Caco-2 (cell line): ENCODE measurements around the gene AASDHPPT. TPM values are rescaled to one million over a fixed set of nuclear protein-coding genes. Genes with fewer than 3 reads are reported as not detected.

Experiments used
- BruUV-seq: library from RNA; stranded (reverse); fragments of 400-500 nt; replicated peaks from 2 replicates; lab custom pipeline; 2021; lab: Mats Ljungman, UMichigan
- CTCF ChIA-PET: fragments of 300-600 bp; sonication (Branson Sonifier 250); formaldehyde crosslinking; loops from one replicate; lab custom pipeline; 2022; ENCODE audit warnings: antibody characterized with exemption; lab: Charles Lee
- POLR2A ChIA-PET: fragments of 300-600 bp; sonication (Branson Sonifier 250); formaldehyde crosslinking; loops from one replicate; lab custom pipeline; 2022; ENCODE audit warnings: antibody characterized with exemption; lab: Charles Lee
- DNase-seq, 2 experiments: peaks; one replicate each; pipeline versions ENCODE4 v3.0.0 to v3.0.0-alpha.2; 2020 to 2022
- H3K27me3 ChIP-seq: replicated peaks from 2 replicates; pipeline ENCODE4 v1.6.0; 2011; ENCODE audit warnings: low read length; ENCODE audit not compliant: control insufficient read depth, insufficient read depth
- H3K36me3 ChIP-seq: 2 replicates; pipeline ENCODE4 v1.5.1; 2011; ENCODE audit warnings: low read length; ENCODE audit not compliant: control insufficient read depth, insufficient read depth
- H3K4me1 ChIP-seq: fragments of 250-450 bp; sonication (Bioruptor Pico); 2 replicates; pipeline ENCODE4 v1.5.1; 2020; ENCODE audit warnings: mild to moderate bottlenecking
- H3K4me3 ChIP-seq: 2 replicates; pipeline ENCODE4 v1.5.1; 2011; ENCODE audit warnings: low read depth, mild to moderate bottlenecking, control low read depth, low read length
- H3K9me3 ChIP-seq: fragments of 250-450 bp; sonication (Bioruptor Pico); 2 replicates; pipeline ENCODE4 v1.5.1; 2020; ENCODE audit warnings: mild to moderate bottlenecking, moderate library complexity
- H3K27ac Mint-ChIP-seq: one replicate; pipeline ENCODE4 v1.8.0; 2022; ENCODE audit warnings: mixed read lengths; ENCODE audit not compliant: unreplicated experiment
- H3K27me3 Mint-ChIP-seq: one replicate; pipeline ENCODE4 v1.8.0; 2022; ENCODE audit warnings: mixed read lengths; ENCODE audit not compliant: insufficient read depth, unreplicated experiment
- H3K36me3 Mint-ChIP-seq: one replicate; pipeline ENCODE4 v1.8.0; 2022; ENCODE audit warnings: mild to moderate bottlenecking, mixed read lengths; ENCODE audit not compliant: insufficient read depth, unreplicated experiment
- H3K4me1 Mint-ChIP-seq: one replicate; pipeline ENCODE4 v1.8.0; 2022; ENCODE audit warnings: low read depth, mixed read lengths; ENCODE audit not compliant: unreplicated experiment
- H3K4me3 Mint-ChIP-seq: one replicate; pipeline ENCODE4 v1.8.0; 2022; ENCODE audit warnings: mild to moderate bottlenecking, moderate library complexity, mixed read lengths; ENCODE audit not compliant: unreplicated experiment
- H3K9me3 Mint-ChIP-seq: one replicate; pipeline ENCODE4 v1.8.0; 2022; ENCODE audit warnings: mixed read lengths; ENCODE audit not compliant: unreplicated experiment
- CTCF ChIP-seq, 2 experiments: fragments of 200-600 bp in 1 of 2; IDR thresholded peaks; 1 replicate in 1 of 2; 2 replicates in 1 of 2; pipeline versions ENCODE4 v1.5.1 to v1.8.0; 2011 to 2022; ENCODE audit warnings: antibody characterized with exemption in 1 of 2, control low read depth in 1 of 2, inconsistent platforms in 1 of 2, low read depth in 1 of 2, low read length in 1 of 2, mild to moderate bottlenecking in 1 of 2, moderate library complexity in 1 of 2; ENCODE audit not compliant: insufficient read depth in 1 of 2, severe bottlenecking in 1 of 2, unreplicated experiment in 1 of 2
- intact Hi-C: fragments of 100-400 bp; cut with micrococcal nuclease; formaldehyde crosslinking; loops from one replicate; pipeline ENCODE4 v1.10.0; 2022; ENCODE audit not compliant: unreplicated experiment
- total RNA-seq: library from RNA; stranded (reverse); gene quantifications from 2 replicates; pipeline ENCODE4 v1.2.3, GENCODE V29; 2022

Gene AASDHPPT
- total RNA-seq, 1 experiment from 2014 or later, result 64.8 TPM

DNA sequence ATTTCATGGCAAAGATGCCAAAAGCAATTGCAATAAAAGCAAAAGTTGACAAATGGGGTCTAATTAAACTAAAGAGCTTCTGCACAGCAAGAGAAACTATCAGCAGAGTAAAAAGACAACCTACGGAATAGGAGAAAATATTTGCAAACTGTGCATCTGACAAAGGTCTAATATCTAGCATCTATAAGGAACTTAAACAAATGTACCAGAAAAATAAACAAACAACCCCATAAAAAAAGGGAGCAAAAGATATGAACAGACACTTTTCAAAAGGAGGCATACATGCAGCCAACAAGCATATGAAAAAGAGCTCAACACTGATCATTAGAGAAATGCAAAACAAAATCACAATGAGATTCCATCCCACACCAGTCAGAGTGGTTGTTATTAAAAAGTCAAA lies 60.3 kb downstream of the AASDHPPT start:
- no TSS peak for BruUV-seq
- H3K4me3 Mint-ChIP-seq, result no peak overlapping the region

More for the DNA sequence above, 60.3 kb downstream of the AASDHPPT start:
- H3K27ac Mint-ChIP-seq, result no peak overlapping the region
- intact Hi-C loops, result no loop called here
- Histone ChIP-seq H3K4me3 (no peak overlapping the region), H3K9me3 (0 out of 2 replicates have a peak, but pooled peaks cover 3% of the 10 kb centered on the region), H3K4me1 (no peaks in the 10 kb centered on the region), H3K27me3 (no peaks in the 10 kb centered on the region), H3K36me3 (no peaks in the 10 kb centered on the region)
- no peaks in the 10 kb centered on the region for H3K4me1 Mint-ChIP-seq
- no peak for DNase-seq
- H3K27me3 Mint-ChIP-seq, result no peaks in the 10 kb centered on the region
- TF ChIP-seq CTCF (IDR thresholded peaks at IDR 0.05; ENCODE audit: insufficient read depth in 1 of 2, low read depth in 1 of 2, low read length in 1 of 2, severe bottlenecking in 1 of 2, unreplicated experiment in 1 of 2), result no peak
- peaks cover 35% of the 10 kb centered on the region for H3K9me3 Mint-ChIP-seq
- H3K36me3 Mint-ChIP-seq, result no peaks in the 10 kb centered on the region
- ChIA-PET CTCF (no interaction called here), POLR2A (no interaction called here)

Other genes with a start within 250 kb of the AASDHPPT start
- gene MSANTD4, start 55.4 kb upstream of the AASDHPPT start, total RNA-seq, result 24.2 and 25.7 TPM in 2 replicates
- gene KBTBD3, start 315 bp upstream of the AASDHPPT start, total RNA-seq, result 3.2 and 5.6 TPM in 2 replicates